MCF 10A (cell line): ENCODE data around the gene WFDC12. TPM values are rescaled to one million over a fixed set of nuclear protein-coding genes. Genes with fewer than 3 reads are reported as not detected.

Source experiments
- Bru-seq: library from RNA; stranded (reverse); fragments of 400-500 nt; gene quantifications from one replicate; lab custom pipeline; 2021; lab: Mats Ljungman, UMichigan
- BruChase-seq, 2 experiments: library from RNA; stranded (reverse); fragments of 400-500 nt; gene quantifications; one replicate each; lab custom pipeline; 2021; lab: Mats Ljungman, UMichigan
- BruUV-seq: library from RNA; stranded (reverse); fragments of 400-500 nt; replicated peaks from 2 replicates; lab custom pipeline; 2021; lab: Mats Ljungman, UMichigan
- CTCF ChIA-PET: fragments of 300-600 bp; sonication (Branson Sonifier 250); formaldehyde crosslinking; extraction: SDS; loops from one replicate; lab custom pipeline; 2021; ENCODE audit warnings: antibody characterized with exemption, inconsistent platforms; lab: Yijun Ruan, JAX
- POLR2A ChIA-PET: fragments of 300-600, 350-650 bp; sonication (Branson Sonifier 250); formaldehyde crosslinking; extraction: SDS; loops from one replicate; lab custom pipeline; 2020; ENCODE audit warnings: antibody characterized with exemption, inconsistent platforms; lab: Yijun Ruan, JAX
- DNase-seq: peaks from one replicate; pipeline ENCODE4 v3.0.0-alpha.2; 2018; ENCODE audit not compliant: unreplicated experiment
- H3K27ac Mint-ChIP-seq: one replicate; pipeline ENCODE4 v1.8.0; 2022; ENCODE audit warnings: mild to moderate bottlenecking, low read depth, mixed read lengths; ENCODE audit not compliant: unreplicated experiment
- H3K27me3 Mint-ChIP-seq: one replicate; pipeline ENCODE4 v1.8.0; 2022; ENCODE audit warnings: mixed read lengths; ENCODE audit not compliant: insufficient read depth, unreplicated experiment
- H3K36me3 Mint-ChIP-seq: one replicate; pipeline ENCODE4 v1.8.0; 2022; ENCODE audit warnings: mild to moderate bottlenecking, moderate library complexity, mixed read lengths; ENCODE audit not compliant: insufficient read depth, unreplicated experiment
- H3K4me1 Mint-ChIP-seq: one replicate; pipeline ENCODE4 v1.8.0; 2022; ENCODE audit warnings: mixed read lengths; ENCODE audit not compliant: insufficient read depth, unreplicated experiment
- H3K4me3 Mint-ChIP-seq: one replicate; pipeline ENCODE4 v1.8.0; 2022; ENCODE audit warnings: mild to moderate bottlenecking, moderate library complexity, mixed read lengths; ENCODE audit not compliant: unreplicated experiment
- H3K9me3 Mint-ChIP-seq: one replicate; pipeline ENCODE4 v1.8.0; 2022; ENCODE audit warnings: mixed read lengths; ENCODE audit not compliant: unreplicated experiment
- CTCF ChIP-seq: fragments of 200-600 bp; IDR thresholded peaks from one replicate; pipeline ENCODE4 v1.8.0; 2022; ENCODE audit warnings: antibody characterized with exemption, mild to moderate bottlenecking; ENCODE audit not compliant: unreplicated experiment
- intact Hi-C: fragments of 100-400 bp; cut with micrococcal nuclease; formaldehyde crosslinking; loops from 2 replicates; pipeline ENCODE4 v1.14.1; 2022
- long read RNA-seq: library from polyadenylated mRNA; stranded (forward); transcript quantifications from one replicate; pipeline ENCODE4 v2.0.0, GENCODE V29; 2022
- total RNA-seq: library from RNA; stranded (reverse); gene quantifications from 2 replicates; pipeline ENCODE4 v1.2.3, GENCODE V29; 2022

Gene WFDC12
- not detected in 2 replicates for total RNA-seq
- Bru-seq, nascent RNA: not detected
- not detected for BruChase-seq, experiment 1, labeled RNA remaining after a 6-hour chase
- BruChase-seq, experiment 2, labeled RNA remaining after a 2-hour chase: not detected
- long read RNA-seq: 0 reads

- H3K27me3 Mint-ChIP-seq: peaks cover 16% of the 10 kb centered on the region
- no peak within 1 kb of the TSS for H3K27ac Mint-ChIP-seq
- no TSS peak for BruUV-seq
- intact Hi-C loops: loop anchor here (5.0 kb wide), 1 partner anchor 168 kb away; no protein-coding TSS in a partner anchor
- H3K4me3 Mint-ChIP-seq: no peak within 1 kb of the TSS
- H3K9me3 Mint-ChIP-seq: no peaks in the 10 kb centered on the region
- no peak for TF ChIP-seq CTCF
- no peaks in the 10 kb centered on the region for H3K36me3 Mint-ChIP-seq
- H3K4me1 Mint-ChIP-seq: no peaks in the 10 kb centered on the region
- ChIA-PET POLR2A (interaction anchor here (0.8 kb wide), 1 partner anchor 14 kb away, joined by 3 read pairs; no protein-coding TSS in a partner anchor), CTCF (interaction anchor here (0.6 to 5.3 kb wide), 7 partner anchors 11 to 187 kb away, joined by 3 to 19 read pairs (median 3); no protein-coding TSS in a partner anchor)
- no peak for DNase-seq
Measured at GRCh38 chr20:45124365-45124764, at the start of gene WFDC12. Gene WFDC12 (minus strand): TSS chr20:45124465. CDS start chr20:45124447, 18 bp downstream.

GRCh38 chr20:45173522-45173921 lies 49.3 kb upstream of the WFDC12 start:
- no peaks in the 10 kb centered on the region for H3K9me3 Mint-ChIP-seq
- CTCF ChIA-PET: interaction anchor here (0.5 to 1.4 kb wide), 4 partner anchors 118 to 128 kb away, joined by 3 to 4 read pairs (median 4); no protein-coding TSS in a partner anchor
- no TSS peak for BruUV-seq
- no peaks in the 10 kb centered on the region for H3K27me3 Mint-ChIP-seq
- peak; percentile 33 for DNase-seq
- peaks cover 23% of the 10 kb centered on the region for H3K4me1 Mint-ChIP-seq
- no peak overlapping the region for H3K27ac Mint-ChIP-seq
- TF ChIP-seq CTCF: no peak
- POLR2A ChIA-PET: interaction anchor here (1.0 to 1.8 kb wide), 2 partner anchors 15 to 81 kb away, joined by 4 to 7 read pairs; partner anchors contain the start of gene SLPI
- no peak overlapping the region for H3K4me3 Mint-ChIP-seq
- intact Hi-C loops: no loop called here
- H3K36me3 Mint-ChIP-seq: no peaks in the 10 kb centered on the region

GRCh38 chr20:45164906-45165305 lies 40.6 kb upstream of the WFDC12 start:
- Mint-ChIP-seq H3K4me3 (no peak overlapping the region), H3K36me3 (no peaks in the 10 kb centered on the region), H3K4me1 (no peaks in the 10 kb centered on the region), H3K27me3 (peaks cover 45% of the 10 kb centered on the region), H3K9me3 (peaks cover 8% of the 10 kb centered on the region), H3K27ac (no peak overlapping the region)
- POLR2A ChIA-PET: no interaction called here
- DNase-seq: no peak
- intact Hi-C loops: no loop called here
- CTCF ChIA-PET: interaction anchor here (0.7 to 4.2 kb wide), 2 partner anchors 96 to 126 kb away, joined by 3 to 22 read pairs; no protein-coding TSS in a partner anchor
- no peak for TF ChIP-seq CTCF
- BruUV-seq: no TSS peak

- H3K9me3 Mint-ChIP-seq: peaks cover 8% of the 10 kb centered on the region
- ChIA-PET POLR2A (interaction anchor here (0.8 to 1.4 kb wide), 3 partner anchors 10 to 127 kb away, joined by 3 to 4 read pairs (median 4); no protein-coding TSS in a partner anchor), CTCF (interaction anchor here (0.5 to 4.2 kb wide), 9 partner anchors 13 to 465 kb away, joined by 3 to 22 read pairs (median 4); no protein-coding TSS in a partner anchor)
- no peaks in the 10 kb centered on the region for H3K36me3 Mint-ChIP-seq
- no TSS peak for BruUV-seq
- no peak for TF ChIP-seq CTCF
- H3K27ac Mint-ChIP-seq: no peak overlapping the region
- peaks cover 45% of the 10 kb centered on the region for H3K27me3 Mint-ChIP-seq
- intact Hi-C loops: no loop called here
- peaks cover 4% of the 10 kb centered on the region for H3K4me1 Mint-ChIP-seq
- no peak for DNase-seq
- no peak overlapping the region for H3K4me3 Mint-ChIP-seq
Measured at GRCh38 chr20:45163083-45163803, 39.0 kb upstream of the WFDC12 start.
